Esophagus muscularis mucosa (tissue), 3 donors: ENCODE results near the gene SNCB.

Source experiments
- POLR2A ChIP-seq: fragments of 450-650 bp; IDR thresholded peaks from one replicate; pipeline ENCODE4 v1.6.1; 2017; ENCODE audit warnings: antibody characterized with exemption, moderate library complexity, mild to moderate bottlenecking, low read depth
- POLR2AphosphoS5 ChIP-seq, 2 donors: sonication (generic); formaldehyde crosslinking; IDR thresholded peaks; one replicate each; pipeline ENCODE4 v1.6.1; 2017; ENCODE audit warnings: antibody characterized with exemption in 2 of 2
- TF ChIP-seq, protein P1 (sequence below), 3 experiments: fragments of 200-600 bp in 2 of 3; fragments of 450-650 bp in 1 of 3; sonication (generic) in 2 of 3; IDR thresholded peaks; one replicate each; pipeline ENCODE4 v1.5.1; 2017 to 2019; ENCODE audit warnings: antibody characterized with exemption in 3 of 3, mild to moderate bottlenecking in 2 of 3, moderate library complexity in 1 of 3

DNA sequence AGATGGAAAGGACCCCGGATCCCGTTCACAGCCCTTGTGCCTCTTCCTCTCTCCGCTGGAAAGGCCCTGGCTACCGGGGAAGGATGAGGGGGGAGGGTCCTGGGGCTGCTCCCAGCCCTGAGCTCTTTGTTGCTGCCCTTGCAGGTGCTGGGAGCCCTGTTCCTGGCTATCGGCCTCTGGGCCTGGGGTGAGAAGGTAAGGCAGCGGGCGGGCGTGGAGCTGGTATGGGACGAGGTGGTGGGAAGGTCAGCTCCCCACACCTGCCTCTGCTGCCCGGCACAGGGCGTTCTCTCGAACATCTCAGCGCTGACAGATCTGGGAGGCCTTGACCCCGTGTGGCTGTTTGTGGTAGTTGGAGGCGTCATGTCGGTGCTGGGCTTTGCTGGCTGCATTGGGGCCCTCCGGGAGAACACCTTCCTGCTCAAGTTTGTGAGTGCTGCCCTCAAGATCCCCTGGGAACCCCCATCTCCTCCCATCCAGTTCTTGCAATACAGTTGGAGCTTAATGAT, 21.2 kb upstream of the SNCB start:
- TF ChIP-seq, protein P1, sequence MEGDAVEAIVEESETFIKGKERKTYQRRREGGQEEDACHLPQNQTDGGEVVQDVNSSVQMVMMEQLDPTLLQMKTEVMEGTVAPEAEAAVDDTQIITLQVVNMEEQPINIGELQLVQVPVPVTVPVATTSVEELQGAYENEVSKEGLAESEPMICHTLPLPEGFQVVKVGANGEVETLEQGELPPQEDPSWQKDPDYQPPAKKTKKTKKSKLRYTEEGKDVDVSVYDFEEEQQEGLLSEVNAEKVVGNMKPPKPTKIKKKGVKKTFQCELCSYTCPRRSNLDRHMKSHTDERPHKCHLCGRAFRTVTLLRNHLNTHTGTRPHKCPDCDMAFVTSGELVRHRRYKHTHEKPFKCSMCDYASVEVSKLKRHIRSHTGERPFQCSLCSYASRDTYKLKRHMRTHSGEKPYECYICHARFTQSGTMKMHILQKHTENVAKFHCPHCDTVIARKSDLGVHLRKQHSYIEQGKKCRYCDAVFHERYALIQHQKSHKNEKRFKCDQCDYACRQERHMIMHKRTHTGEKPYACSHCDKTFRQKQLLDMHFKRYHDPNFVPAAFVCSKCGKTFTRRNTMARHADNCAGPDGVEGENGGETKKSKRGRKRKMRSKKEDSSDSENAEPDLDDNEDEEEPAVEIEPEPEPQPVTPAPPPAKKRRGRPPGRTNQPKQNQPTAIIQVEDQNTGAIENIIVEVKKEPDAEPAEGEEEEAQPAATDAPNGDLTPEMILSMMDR (IDR thresholded peaks at IDR 0.05): no peak
- TF ChIP-seq POLR2A (no peak), POLR2AphosphoS5 (IDR thresholded peaks at IDR 0.05) (no peak)
